HFF-Myc (cell line): ENCODE measurements around the gene FTHL17.

ENCODE experiments used
- DNase-seq: peaks from one replicate; pipeline ENCODE4 v3.0.0-alpha.2; 2011; ENCODE audit warnings: low read depth; ENCODE audit errors: extremely low read depth
- H3K4me3 ChIP-seq: replicated peaks from 2 replicates; pipeline ENCODE4 v1.5.1; 2011; ENCODE audit warnings: low read depth, mild to moderate bottlenecking, control low read depth, low read length
- CTCF ChIP-seq: IDR thresholded peaks from 2 replicates; pipeline ENCODE4 v1.5.1; 2012; ENCODE audit warnings: mild to moderate bottlenecking, low read depth, low read length, control low read depth; ENCODE audit errors: missing control alignments

The FTHL17 gene

GRCh38 chrX:31071262-31071661, 579 bp downstream of the FTHL17 start:
- no peak for DNase-seq

GRCh38 chrX:31070057-31070468, 1.8 kb downstream of the FTHL17 start:
- no peak overlapping the region for H3K4me3 ChIP-seq
- TF ChIP-seq CTCF = no peak
- DNase-seq = no peak

More at GRCh38 chrX:31071262-31071661, 579 bp downstream of the FTHL17 start:
- no peak overlapping the region for H3K4me3 ChIP-seq
- no peak for TF ChIP-seq CTCF

GRCh38 chrX:31063114-31063513, 8.7 kb downstream of the FTHL17 start:
- H3K4me3 ChIP-seq = no peak overlapping the region
- TF ChIP-seq CTCF = no peak
- DNase-seq = no peak

- TF ChIP-seq CTCF = no peak
- DNase-seq = no peak
- H3K4me3 ChIP-seq = no peak overlapping the region
Measured at GRCh38 chrX:31061091-31061490, 10.8 kb downstream of the FTHL17 start.

- H3K4me3 ChIP-seq = no peak overlapping the region
- no peak for DNase-seq
- TF ChIP-seq CTCF = no peak
Measured at GRCh38 chrX:31060016-31060415, 11.8 kb downstream of the FTHL17 start.

GRCh38 chrX:31058284-31058683, 13.6 kb downstream of the FTHL17 start:
- H3K4me3 ChIP-seq = no peak overlapping the region
- DNase-seq = no peak
- no peak for TF ChIP-seq CTCF

- TF ChIP-seq CTCF = no peak
- DNase-seq = no peak
- H3K4me3 ChIP-seq = no peak overlapping the region
Measured at GRCh38 chrX:31057691-31058090, 14.2 kb downstream of the FTHL17 start.
